ENCODE measurements around the gene RHOC. TPM values are rescaled to one million over a fixed set of nuclear protein-coding genes. Genes with fewer than 3 reads are reported as not detected.

The RHOC gene
- total RNA-seq, 2 experiments from 2014 or later = 105 to 130 TPM

DNA sequence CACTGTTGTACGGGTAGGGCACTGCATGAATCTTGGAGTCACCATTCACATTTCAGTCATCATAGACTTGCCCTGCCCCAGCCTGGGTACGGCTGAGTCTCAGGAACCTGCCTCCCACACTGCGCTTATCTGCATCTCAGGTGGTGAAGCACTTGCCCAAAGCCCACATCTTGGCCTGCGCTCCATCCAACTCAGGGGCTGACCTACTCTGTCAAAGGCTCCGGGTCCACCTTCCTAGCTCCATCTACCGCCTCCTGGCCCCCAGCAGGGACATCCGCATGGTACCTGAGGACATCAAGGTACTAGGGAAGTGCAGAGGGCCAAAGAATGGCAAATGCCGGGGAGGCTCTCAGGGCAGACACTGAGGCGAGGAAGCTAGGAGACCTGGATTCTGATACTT lies 11.7 kb downstream of the RHOC start:
- peaks cover 7% of the 10 kb centered on the region for H3K4me1 Mint-ChIP-seq
- DNase-seq (no peak), ATAC-seq (no peak)
- H3K9me3 Mint-ChIP-seq (ENCODE audit: low read depth) = no peaks in the 10 kb centered on the region
- peaks cover 28% of the 10 kb centered on the region for H3K36me3 Mint-ChIP-seq
- CTCF ChIA-PET = no interaction called here
- H3K27ac Mint-ChIP-seq = no peak overlapping the region
- H3K4me3 Mint-ChIP-seq = no peak overlapping the region
- H3K27me3 Mint-ChIP-seq = no peaks in the 10 kb centered on the region

DNA sequence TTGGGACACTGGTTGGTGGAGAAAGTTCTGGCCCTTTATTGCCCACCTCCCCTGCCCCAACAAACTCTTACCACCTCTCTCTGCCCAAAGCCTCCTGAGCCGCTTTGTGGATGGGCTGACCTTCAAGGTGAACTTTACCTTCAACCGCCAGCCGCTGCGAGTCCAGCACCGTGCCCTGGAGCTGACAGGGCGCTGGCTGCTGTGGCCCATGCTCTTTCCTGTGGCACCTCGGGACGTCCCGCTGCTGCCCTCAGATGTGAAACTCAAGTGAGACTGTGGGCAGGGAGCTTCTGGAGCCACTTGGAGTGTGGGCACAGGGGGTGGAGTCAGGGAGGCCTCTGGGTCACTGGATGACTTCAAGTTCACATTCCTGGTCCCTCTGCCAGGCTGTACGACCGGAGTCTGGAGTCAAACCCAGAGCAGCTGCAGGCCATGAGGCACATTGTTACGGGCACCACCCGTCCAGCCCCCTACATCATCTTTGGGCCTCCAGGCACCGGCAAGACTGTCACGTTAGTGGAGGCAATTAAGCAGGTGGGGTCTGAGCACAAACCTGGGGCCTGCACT lies 12.5 kb downstream of the RHOC start:
- no peak for ATAC-seq
- Mint-ChIP-seq H3K27ac (no peak overlapping the region), H3K4me1 (peaks cover 3% of the 10 kb centered on the region), H3K27me3 (no peaks in the 10 kb centered on the region), H3K4me3 (no peak overlapping the region), H3K36me3 (peaks cover 31% of the 10 kb centered on the region), H3K9me3 (ENCODE audit: low read depth) (no peaks in the 10 kb centered on the region)
- DNase-seq = no peak
- CTCF ChIA-PET = interaction anchor here (0.8 kb wide), 1 partner anchor 10 kb away, joined by 3 read pairs; no protein-coding TSS in a partner anchor

DNA sequence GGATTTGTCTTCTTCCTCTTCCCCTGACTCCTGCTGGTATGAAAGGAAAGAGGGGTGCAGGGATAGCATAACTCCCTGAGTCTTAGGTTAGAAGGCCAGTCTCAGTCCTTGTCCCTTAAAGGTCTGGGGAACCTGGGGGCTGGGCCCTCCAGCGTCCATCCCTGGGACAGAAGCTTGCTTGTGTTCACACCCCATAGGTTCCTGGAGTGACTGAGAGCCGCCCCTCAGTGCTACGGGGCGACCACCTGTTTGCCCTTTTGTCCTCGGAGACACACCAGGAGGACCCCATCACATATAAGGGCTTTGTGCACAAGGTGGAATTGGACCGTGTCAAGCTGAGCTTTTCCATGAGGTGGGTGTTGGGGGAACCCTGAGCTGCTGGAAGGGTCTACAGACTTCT lies 13.1 kb downstream of the RHOC start:
- Mint-ChIP-seq H3K27ac (no peak overlapping the region), H3K4me3 (no peak overlapping the region), H3K9me3 (ENCODE audit: low read depth) (no peaks in the 10 kb centered on the region), H3K4me1 (peaks cover 3% of the 10 kb centered on the region), H3K36me3 (peaks cover 28% of the 10 kb centered on the region), H3K27me3 (no peaks in the 10 kb centered on the region)
- DNase-seq (no peak), ATAC-seq (no peak)
- CTCF ChIA-PET = interaction anchor here (0.8 kb wide), 1 partner anchor 10 kb away, joined by 3 read pairs; no protein-coding TSS in a partner anchor

DNA sequence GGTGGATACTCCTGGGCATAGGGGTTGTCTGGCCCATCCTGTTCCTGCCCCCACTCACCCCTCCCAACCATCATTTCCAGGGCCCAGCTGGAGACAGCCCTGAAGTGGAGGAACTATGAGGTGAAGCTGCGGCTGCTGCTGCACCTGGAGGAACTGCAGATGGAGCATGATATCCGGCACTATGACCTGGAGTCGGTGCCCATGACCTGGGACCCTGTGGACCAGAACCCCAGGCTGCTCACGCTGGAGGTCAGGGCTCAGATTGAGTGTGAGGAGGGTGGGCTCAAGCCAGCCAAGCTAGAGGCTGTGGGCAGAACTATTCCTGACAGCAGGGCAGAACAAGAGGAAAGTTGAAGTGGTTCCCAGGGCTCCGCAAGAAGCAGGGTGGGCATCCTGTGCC lies 14.2 kb downstream of the RHOC start:
- Mint-ChIP-seq H3K27ac (no peak overlapping the region), H3K27me3 (no peaks in the 10 kb centered on the region), H3K4me3 (no peak overlapping the region), H3K36me3 (peaks cover 29% of the 10 kb centered on the region), H3K9me3 (ENCODE audit: low read depth) (no peaks in the 10 kb centered on the region), H3K4me1 (peaks cover 3% of the 10 kb centered on the region)
- DNase-seq (no peak), ATAC-seq (no peak)
- CTCF ChIA-PET = no interaction called here

DNA sequence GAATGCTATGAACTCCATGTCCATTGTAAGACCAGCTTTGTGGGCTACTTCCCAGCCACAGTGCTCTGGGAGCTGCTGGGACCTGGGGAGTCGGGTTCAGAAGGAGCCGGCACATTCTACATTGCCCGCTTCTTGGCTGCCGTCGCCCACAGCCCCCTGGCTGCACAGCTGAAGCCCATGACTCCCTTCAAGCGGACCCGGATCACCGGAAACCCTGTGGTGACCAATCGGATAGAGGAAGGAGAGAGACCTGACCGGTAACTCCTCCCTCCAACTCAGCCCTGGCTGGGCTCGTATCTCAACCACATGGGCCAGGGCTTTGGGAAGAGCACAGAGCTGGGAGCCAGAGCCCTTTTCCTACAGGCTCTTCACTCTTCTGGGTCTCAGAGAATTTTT lies 17.1 kb downstream of the RHOC start:
- ATAC-seq = no peak
- H3K4me3 Mint-ChIP-seq = no peak overlapping the region
- H3K4me1 Mint-ChIP-seq = peaks cover 10% of the 10 kb centered on the region
- H3K27ac Mint-ChIP-seq = no peak overlapping the region
- CTCF ChIA-PET = interaction anchor here (0.9 to 2.0 kb wide), 2 partner anchors 12 to 26 kb away, joined by 3 to 4 read pairs; partner anchors contain the start of gene PPM1J
- no peaks in the 10 kb centered on the region for H3K9me3 Mint-ChIP-seq (ENCODE audit: low read depth)
- H3K27me3 Mint-ChIP-seq = no peaks in the 10 kb centered on the region
- H3K36me3 Mint-ChIP-seq = peaks cover 24% of the 10 kb centered on the region
- no peak for DNase-seq

DNA sequence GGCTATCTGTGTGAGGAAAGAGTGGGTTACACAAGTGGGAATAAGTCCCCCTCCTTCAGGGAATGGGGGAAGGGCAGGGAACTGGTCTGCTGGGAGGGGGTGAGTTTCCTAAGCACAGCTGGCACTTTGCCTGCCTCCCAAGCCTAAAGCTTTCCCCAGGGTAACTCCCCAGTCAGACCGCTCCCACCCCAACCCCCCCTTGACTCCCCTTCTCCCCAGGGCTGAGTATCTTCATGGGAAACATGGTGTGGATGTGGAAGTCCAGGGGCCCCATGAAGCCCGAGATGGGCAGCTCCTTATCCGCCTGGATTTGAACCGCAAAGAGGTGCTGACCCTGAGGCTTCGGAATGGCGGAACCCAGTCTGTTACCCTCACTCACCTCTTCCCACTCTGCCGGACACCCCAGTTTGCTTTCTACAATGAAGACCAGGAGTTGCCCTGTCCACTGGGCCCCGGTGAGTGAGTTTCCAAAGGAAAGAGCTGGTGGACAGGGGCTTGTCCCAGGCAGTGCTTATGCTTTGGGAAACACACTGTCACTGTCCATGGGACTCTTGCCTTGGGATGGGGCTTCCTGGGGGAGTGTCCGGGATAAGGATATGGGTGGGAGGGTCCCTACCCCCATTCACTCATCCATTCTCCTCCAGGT lies 17.6 kb downstream of the RHOC start:
- Mint-ChIP-seq H3K9me3 (ENCODE audit: low read depth) (no peaks in the 10 kb centered on the region), H3K27ac (no peak overlapping the region), H3K4me1 (peaks cover 10% of the 10 kb centered on the region), H3K27me3 (no peaks in the 10 kb centered on the region), H3K36me3 (peaks cover 22% of the 10 kb centered on the region), H3K4me3 (no peak overlapping the region)
- no peak for DNase-seq
- CTCF ChIA-PET = interaction anchor here (0.9 to 2.0 kb wide), 2 partner anchors 12 to 26 kb away, joined by 3 to 4 read pairs; partner anchors contain the start of gene PPM1J
- no peak for ATAC-seq

DNA sequence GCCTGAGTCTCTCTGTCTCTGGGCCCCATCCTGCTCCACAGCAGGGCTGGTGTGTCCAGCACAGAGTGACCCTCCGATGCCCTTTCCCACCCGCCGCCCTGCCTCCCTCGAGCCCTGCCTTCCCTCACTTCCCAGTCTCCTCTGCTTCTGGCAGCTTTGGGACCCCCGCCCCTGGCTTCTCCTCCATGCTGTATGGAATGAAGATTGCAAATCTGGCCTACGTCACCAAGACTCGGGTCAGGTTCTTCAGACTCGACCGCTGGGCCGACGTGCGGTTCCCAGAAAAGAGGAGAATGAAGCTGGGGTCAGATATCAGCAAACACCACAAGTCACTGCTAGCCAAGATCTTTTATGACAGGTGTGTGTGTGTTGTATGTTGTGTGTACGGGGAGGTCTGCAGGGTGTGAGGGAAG lies 18.1 kb downstream of the RHOC start:
- Mint-ChIP-seq H3K9me3 (ENCODE audit: low read depth) (no peaks in the 10 kb centered on the region), H3K27me3 (no peaks in the 10 kb centered on the region), H3K4me3 (no peak overlapping the region), H3K4me1 (peaks cover 10% of the 10 kb centered on the region), H3K36me3 (peaks cover 22% of the 10 kb centered on the region), H3K27ac (no peak overlapping the region)
- no peak for ATAC-seq
- no peak for DNase-seq
- CTCF ChIA-PET = interaction anchor here (0.9 to 2.0 kb wide), 2 partner anchors 13 to 27 kb away, joined by 3 to 4 read pairs; partner anchors contain the start of gene PPM1J

DNA sequence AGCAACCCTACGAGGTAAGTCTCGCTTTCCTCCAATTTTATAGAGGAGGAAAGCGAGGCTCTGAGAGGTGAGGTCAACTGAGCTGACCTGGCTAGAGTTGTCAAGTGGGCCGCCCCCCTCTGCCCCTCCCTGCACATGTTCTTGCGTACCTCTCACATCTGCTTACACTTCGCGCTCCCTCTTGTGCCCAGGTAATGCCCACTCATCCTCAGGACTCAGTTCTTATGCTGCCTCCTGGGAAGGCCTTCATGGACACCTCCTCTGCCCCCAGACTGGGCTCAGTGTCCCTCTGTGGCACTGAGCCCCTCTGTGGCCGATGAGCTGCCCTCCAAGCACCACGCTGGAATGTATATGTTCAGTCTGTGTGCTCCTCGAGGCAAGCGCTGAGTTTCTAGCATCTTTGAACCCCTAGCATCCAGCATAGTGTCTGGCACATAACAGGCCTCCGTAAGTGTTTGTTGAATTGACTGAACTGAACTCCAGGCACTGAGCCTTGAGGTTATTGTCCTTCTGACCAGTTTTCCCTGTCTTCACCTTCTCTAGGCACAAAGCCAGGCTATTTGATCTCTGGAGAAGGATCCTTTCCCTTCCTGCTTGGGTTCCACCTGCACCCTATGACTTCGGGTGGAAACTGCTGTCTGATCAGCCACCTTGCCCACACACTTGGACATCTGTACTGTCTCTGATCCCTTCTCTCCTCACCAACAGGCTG lies 19.0 kb downstream of the RHOC start:
- Mint-ChIP-seq H3K27me3 (no peaks in the 10 kb centered on the region), H3K9me3 (ENCODE audit: low read depth) (no peaks in the 10 kb centered on the region), H3K36me3 (peaks cover 22% of the 10 kb centered on the region), H3K27ac (no peak overlapping the region), H3K4me3 (no peak overlapping the region), H3K4me1 (peaks cover 11% of the 10 kb centered on the region)
- no peak for DNase-seq
- CTCF ChIA-PET = no interaction called here
- ATAC-seq = no peak

DNA sequence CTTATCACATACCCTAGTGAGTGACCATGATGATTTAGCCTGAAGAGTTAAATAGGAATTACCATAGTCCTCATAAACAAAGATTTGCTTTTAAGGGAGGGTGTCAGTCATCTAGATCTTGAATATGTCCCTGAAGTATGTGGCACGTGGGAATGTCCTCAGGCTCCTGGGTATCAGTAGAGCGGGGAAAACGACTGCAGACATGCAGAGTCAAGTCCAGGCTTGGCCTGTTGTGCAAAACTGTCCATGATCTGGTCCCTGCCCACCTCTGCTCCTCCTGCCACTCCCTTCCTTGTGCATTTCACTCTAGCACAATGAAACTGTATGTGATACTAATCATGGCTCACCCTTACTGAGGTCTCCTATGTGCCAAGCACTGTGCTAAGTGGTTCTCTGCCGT lies 19.6 kb downstream of the RHOC start:
- DNase-seq = no peak
- CTCF ChIA-PET = interaction anchor here (1.4 kb wide), 1 partner anchor 12 kb away, joined by 6 read pairs; the partner anchor contains the start of gene MOV10
- no peak for ATAC-seq
- Mint-ChIP-seq H3K9me3 (ENCODE audit: low read depth) (no peaks in the 10 kb centered on the region), H3K4me3 (no peak overlapping the region), H3K4me1 (peaks cover 13% of the 10 kb centered on the region), H3K36me3 (peaks cover 24% of the 10 kb centered on the region), H3K27ac (no peak overlapping the region), H3K27me3 (no peaks in the 10 kb centered on the region)

DNA sequence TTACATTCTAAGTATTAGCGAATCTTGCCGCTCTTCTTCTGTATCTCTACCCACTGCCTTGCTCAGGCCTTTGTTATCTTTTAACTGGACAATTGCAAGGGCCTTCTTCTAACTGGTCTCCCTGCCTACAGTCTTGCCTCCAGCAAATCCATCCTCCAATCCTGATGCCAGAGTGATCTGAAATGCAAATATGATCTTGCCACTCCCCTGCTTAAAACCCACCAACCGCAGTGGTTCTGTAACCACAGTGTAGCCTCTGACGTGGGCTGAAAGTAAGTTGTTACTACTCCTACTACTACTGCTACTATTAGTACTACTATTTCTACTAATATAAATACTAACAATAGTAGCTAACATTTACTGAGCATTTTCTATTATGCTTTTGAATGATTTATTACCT lies 20.1 kb downstream of the RHOC start:
- no peak for ATAC-seq
- H3K36me3 Mint-ChIP-seq = peaks cover 26% of the 10 kb centered on the region
- H3K27me3 Mint-ChIP-seq = no peaks in the 10 kb centered on the region
- no peak for DNase-seq
- CTCF ChIA-PET = interaction anchor here (1.4 kb wide), 1 partner anchor 12 kb away, joined by 6 read pairs; the partner anchor contains the start of gene MOV10
- H3K4me1 Mint-ChIP-seq = peaks cover 15% of the 10 kb centered on the region
- no peak overlapping the region for H3K27ac Mint-ChIP-seq
- H3K9me3 Mint-ChIP-seq (ENCODE audit: low read depth) = no peaks in the 10 kb centered on the region
- no peak overlapping the region for H3K4me3 Mint-ChIP-seq

DNA sequence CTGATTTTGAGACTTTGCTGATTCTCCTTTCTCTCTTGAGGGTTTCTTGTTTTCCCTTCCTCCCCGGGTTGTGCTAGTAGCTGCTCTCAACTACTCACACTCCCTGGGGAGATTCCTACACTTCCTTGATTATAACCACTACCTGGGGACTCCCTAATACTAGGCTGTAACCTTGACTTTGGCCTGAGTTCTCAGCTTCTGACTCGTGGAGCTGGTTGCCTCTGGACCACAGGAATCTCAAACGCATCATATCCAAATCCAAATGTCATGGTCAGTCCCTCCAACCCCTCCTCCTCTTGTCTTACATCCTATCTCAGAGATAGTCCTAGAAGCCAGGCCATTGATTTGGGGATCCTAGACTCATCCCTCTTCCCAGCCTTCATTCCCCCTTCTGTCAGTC lies 20.5 kb downstream of the RHOC start:
- no peak for DNase-seq
- no peak overlapping the region for H3K27ac Mint-ChIP-seq
- peaks cover 24% of the 10 kb centered on the region for H3K36me3 Mint-ChIP-seq
- peaks cover 15% of the 10 kb centered on the region for H3K4me1 Mint-ChIP-seq
- no peaks in the 10 kb centered on the region for H3K9me3 Mint-ChIP-seq (ENCODE audit: low read depth)
- no peaks in the 10 kb centered on the region for H3K27me3 Mint-ChIP-seq
- CTCF ChIA-PET = interaction anchor here (1.3 to 1.4 kb wide), 2 partner anchors 11 to 22 kb away, joined by 4 to 6 read pairs; partner anchors contain the start of gene MOV10
- no peak for ATAC-seq
- H3K4me3 Mint-ChIP-seq = no peak overlapping the region

DNA sequence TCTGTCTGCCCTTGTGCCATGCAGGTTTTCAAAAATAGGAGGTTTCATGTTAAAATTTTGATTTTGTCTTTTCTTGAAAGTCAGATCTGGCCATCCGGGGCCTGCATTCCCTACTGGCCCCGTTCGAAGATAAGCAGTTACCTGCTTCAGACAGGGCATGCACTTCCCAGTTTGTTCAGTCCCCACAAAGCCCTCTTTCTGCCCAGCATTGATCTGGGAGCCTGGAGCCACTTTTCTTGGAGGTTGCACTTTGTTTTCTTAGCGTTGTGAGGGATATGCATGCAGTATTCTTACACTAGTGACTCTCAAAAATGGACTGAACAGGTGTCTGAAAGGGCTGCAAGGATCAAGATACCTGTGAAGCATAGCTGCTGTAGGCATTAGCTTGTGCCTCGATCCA lies 21.0 kb downstream of the RHOC start:
- no peak for ATAC-seq
- H3K36me3 Mint-ChIP-seq = peaks cover 25% of the 10 kb centered on the region
- CTCF ChIA-PET = interaction anchor here (1.3 to 1.4 kb wide), 2 partner anchors 11 to 22 kb away, joined by 4 to 6 read pairs; partner anchors contain the start of gene MOV10

DNA sequence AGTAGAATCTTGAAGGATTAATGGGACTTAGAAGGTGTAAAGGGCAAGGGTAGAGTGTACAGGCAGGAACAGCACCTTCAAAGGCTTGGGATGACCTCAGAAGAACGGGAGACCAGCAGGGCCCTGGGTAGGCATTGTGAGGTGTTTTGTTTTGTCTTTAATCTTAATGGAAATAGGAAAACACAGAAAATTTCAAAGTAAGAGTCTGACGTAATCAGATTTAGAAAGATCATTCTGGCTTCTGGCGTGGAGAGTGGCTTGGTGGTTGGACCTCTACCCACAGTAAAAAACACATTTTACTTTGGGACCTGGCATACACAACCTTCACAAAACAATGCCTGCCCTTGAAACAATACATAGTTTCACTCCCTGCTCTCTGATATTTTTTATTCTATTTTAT lies 28.3 kb downstream of the RHOC start:
- peak overlapping the region; percentile 18 for H3K27ac Mint-ChIP-seq
- peaks cover 2% of the 10 kb centered on the region for H3K9me3 Mint-ChIP-seq (ENCODE audit: low read depth)
- CTCF ChIA-PET = no interaction called here
- DNase-seq (no peak), ATAC-seq (no peak)
- H3K4me3 Mint-ChIP-seq = no peak overlapping the region
- H3K27me3 Mint-ChIP-seq = no peaks in the 10 kb centered on the region
- H3K4me1 Mint-ChIP-seq = peaks cover 49% of the 10 kb centered on the region
- H3K36me3 Mint-ChIP-seq = peaks cover 34% of the 10 kb centered on the region

More for the DNA sequence above, 21.0 kb downstream of the RHOC start:
- H3K9me3 Mint-ChIP-seq (ENCODE audit: low read depth) = no peaks in the 10 kb centered on the region
- H3K27me3 Mint-ChIP-seq = no peaks in the 10 kb centered on the region
- no peak overlapping the region for H3K4me3 Mint-ChIP-seq
- DNase-seq = no peak
- no peak overlapping the region for H3K27ac Mint-ChIP-seq
- H3K4me1 Mint-ChIP-seq = peaks cover 15% of the 10 kb centered on the region

Data from activated CD8-positive, alpha-beta memory T cell treated with anti-CD3 and anti-CD28 coated beads, Interleukin-2, amount 10 ng/mL, durations not matched to agents 7 days and 5 days (primary cell).